H9 (cell line): ENCODE data around the gene ITPKA. TPM values are rescaled to one million over a fixed set of nuclear protein-coding genes. Genes with fewer than 3 reads are reported as not detected.
A peak's percentile ranks its signal among the peaks of the same experiment; 100 is the strongest.

Experiments used
- DNase-seq: peaks from one replicate; pipeline ENCODE4 v3.0.0-alpha.2; 2017
- H2AFZ ChIP-seq: one replicate; pipeline ENCODE4 v1.6.1; 2013; ENCODE audit warnings: mild to moderate bottlenecking, low read length, control low read depth, moderate library complexity
- H2AK5ac ChIP-seq: 2 replicates; pipeline ENCODE4 v1.6.1; 2013; ENCODE audit warnings: low read length, control low read depth, mixed read lengths; ENCODE audit not compliant: insufficient read length
- H2BK120ac ChIP-seq: one replicate; pipeline ENCODE4 v1.6.1; 2013; ENCODE audit warnings: low read depth, mild to moderate bottlenecking, low read length, control low read depth, inconsistent platforms; ENCODE audit not compliant: poor library complexity, severe bottlenecking
- H2BK12ac ChIP-seq: 2 replicates; pipeline ENCODE4 v1.6.1; 2013; ENCODE audit warnings: low read length, control low read depth, mixed read lengths, low read depth; ENCODE audit not compliant: insufficient read length
- H2BK15ac ChIP-seq: 2 replicates; pipeline ENCODE4 v1.6.1; 2013; ENCODE audit warnings: low read depth, low read length, control low read depth
- H2BK20ac ChIP-seq: one replicate; pipeline ENCODE4 v1.6.1; 2013; ENCODE audit warnings: low read depth, mild to moderate bottlenecking, low read length, control low read depth, inconsistent platforms; ENCODE audit not compliant: poor library complexity, severe bottlenecking
- H2BK5ac ChIP-seq: 2 replicates; pipeline ENCODE4 v1.6.1; 2013; ENCODE audit warnings: low read length, control low read depth, mixed read lengths; ENCODE audit not compliant: insufficient read length
- H3K14ac ChIP-seq: 2 replicates; pipeline ENCODE4 v1.6.1; 2013; ENCODE audit warnings: low read length, control low read depth; ENCODE audit not compliant: insufficient read depth
- H3K18ac ChIP-seq: 2 replicates; pipeline ENCODE4 v1.6.1; 2013; ENCODE audit warnings: low read depth, mild to moderate bottlenecking, mixed read lengths, low read length, control low read depth; ENCODE audit not compliant: insufficient read length
- H3K23ac ChIP-seq: 2 replicates; pipeline ENCODE4 v1.6.1; 2013; ENCODE audit warnings: low read length, control low read depth, mixed read lengths, low read depth; ENCODE audit not compliant: insufficient read length
- H3K23me2 ChIP-seq: 2 replicates; pipeline ENCODE4 v1.6.1; 2013; ENCODE audit warnings: low read depth, mild to moderate bottlenecking, mixed read lengths, low read length, control low read depth; ENCODE audit not compliant: insufficient read length, poor library complexity, severe bottlenecking
- H3K27ac ChIP-seq: 2 replicates; pipeline ENCODE4 v1.5.1; 2013; ENCODE audit warnings: low read length, control low read depth, mixed read lengths, low read depth; ENCODE audit not compliant: insufficient read length
- H3K27me3 ChIP-seq: 2 replicates; pipeline ENCODE4 v1.6.1; 2013; ENCODE audit warnings: low read length, control low read depth, inconsistent platforms; ENCODE audit not compliant: insufficient read depth
- H3K4ac ChIP-seq: 2 replicates; pipeline ENCODE4 v1.6.1; 2013; ENCODE audit warnings: low read depth, mild to moderate bottlenecking, control low read depth, inconsistent platforms, low read length, moderate library complexity
- H3K4me1 ChIP-seq: 2 replicates; pipeline ENCODE4 v1.6.1; 2013; ENCODE audit warnings: low read length, control low read depth, inconsistent platforms; ENCODE audit not compliant: insufficient read depth
- H3K4me2 ChIP-seq: 2 replicates; pipeline ENCODE4 v1.6.1; 2013; ENCODE audit warnings: low read length, control low read depth, mixed read lengths; ENCODE audit not compliant: insufficient read length, insufficient read depth
- H3K56ac ChIP-seq: 2 replicates; pipeline ENCODE4 v1.6.1; 2013; ENCODE audit warnings: low read depth, mild to moderate bottlenecking, mixed read lengths, low read length, control low read depth; ENCODE audit not compliant: insufficient read length
- H3K79me1 ChIP-seq: 2 replicates; pipeline ENCODE4 v1.6.1; 2013; ENCODE audit warnings: low read depth, mild to moderate bottlenecking, moderate library complexity, low read length, control low read depth, inconsistent platforms; ENCODE audit not compliant: insufficient read depth, poor library complexity, severe bottlenecking
- H3K79me2 ChIP-seq: 2 replicates; pipeline ENCODE4 v1.6.1; 2013; ENCODE audit warnings: low read length, control low read depth, inconsistent platforms; ENCODE audit not compliant: insufficient read depth
- H3K9ac ChIP-seq: 2 replicates; pipeline ENCODE4 v1.6.1; 2013; ENCODE audit warnings: low read length, control low read depth, mixed read lengths; ENCODE audit not compliant: insufficient read length; ENCODE audit errors: extremely low read depth
- H3K9me3 ChIP-seq: one replicate; pipeline ENCODE4 v1.6.1; 2013; ENCODE audit warnings: low read depth, low read length, inconsistent platforms; ENCODE audit not compliant: control insufficient read depth
- H3T11ph ChIP-seq: one replicate; pipeline ENCODE4 v1.6.1; 2013; ENCODE audit warnings: mild to moderate bottlenecking, low read length, control low read depth, inconsistent platforms
- H4K20me1 ChIP-seq: one replicate; pipeline ENCODE4 v1.6.1; 2013; ENCODE audit not compliant: control insufficient read depth, insufficient read length, insufficient read depth
- H4K5ac ChIP-seq: 2 replicates; pipeline ENCODE4 v1.6.1; 2013; ENCODE audit warnings: low read depth, mild to moderate bottlenecking, mixed read lengths, low read length, control low read depth; ENCODE audit not compliant: insufficient read length
- H4K8ac ChIP-seq: replicated peaks from 2 replicates; pipeline ENCODE4 v1.6.1; 2013; ENCODE audit warnings: low read length, control low read depth, mixed read lengths, low read depth; ENCODE audit not compliant: insufficient read length
- H4K91ac ChIP-seq: 2 replicates; pipeline ENCODE4 v1.6.1; 2013; ENCODE audit warnings: low read depth, mild to moderate bottlenecking, moderate library complexity, mixed read lengths, low read length, control low read depth; ENCODE audit not compliant: insufficient read length
- H3K27ac Mint-ChIP-seq, 3 experiments: 2 replicates in 2 of 3; 3 replicates in 1 of 3; pipeline ENCODE4 v1.8.0; 2020 to 2021; ENCODE audit warnings: mixed read lengths in 3 of 3, mild to moderate bottlenecking in 1 of 3, moderate library complexity in 1 of 3
- H3K27me3 Mint-ChIP-seq: 2 replicates; pipeline ENCODE4 v1.8.0; 2021; ENCODE audit warnings: low read depth, mild to moderate bottlenecking, moderate library complexity, mixed read lengths
- H3K36me3 Mint-ChIP-seq, 3 experiments: 2 replicates in 2 of 3; 3 replicates in 1 of 3; pipeline ENCODE4 v1.8.0; 2020 to 2021; ENCODE audit warnings: low read depth in 3 of 3, mixed read lengths in 3 of 3; ENCODE audit not compliant: insufficient read depth in 1 of 3
- H3K4me1 Mint-ChIP-seq, 2 experiments: 2 replicates each; pipeline ENCODE4 v1.8.0; 2020; ENCODE audit warnings: mixed read lengths in 2 of 2
- H3K4me3 Mint-ChIP-seq, 2 experiments: 2 replicates in 1 of 2; 3 replicates in 1 of 2; pipeline ENCODE4 v1.8.0; 2020 to 2021; ENCODE audit warnings: mild to moderate bottlenecking in 2 of 2, mixed read lengths in 2 of 2, moderate library complexity in 1 of 2
- H3K9me3 Mint-ChIP-seq, 2 experiments: 2 replicates in 1 of 2; 3 replicates in 1 of 2; pipeline ENCODE4 v1.8.0; 2020; ENCODE audit warnings: mild to moderate bottlenecking in 2 of 2, mixed read lengths in 2 of 2, moderate library complexity in 1 of 2
- WGBS: extraction: QIAGEN DNeasy Blood & Tissue Kit; methylation state at CpG from one replicate; pipeline ENCODE4 v1.1.7; 2013; ENCODE audit warnings: missing lambda C conversion rate, low lambda C conversion rate, mixed read lengths; ENCODE audit not compliant: insufficient read length; ENCODE audit errors: extremely low coverage; 5-methylcytosine and 5-hydroxymethylcytosine counted together
- total RNA-seq: library from RNA; stranded (reverse); gene quantifications from 2 replicates; pipeline ENCODE4 v1.2.1, GENCODE V29; 2021
- TF ChIP-seq, protein P1 (sequence below): fragments of 200-600 bp; sonication (generic); conservative IDR thresholded peaks from 3 replicates; pipeline ENCODE4 v1.8.0; 2021; ENCODE audit warnings: antibody characterized with exemption, mild to moderate bottlenecking

ITPKA gene
- total RNA-seq, 1 experiment from 2014 or later: 0.77 TPM

DNA sequence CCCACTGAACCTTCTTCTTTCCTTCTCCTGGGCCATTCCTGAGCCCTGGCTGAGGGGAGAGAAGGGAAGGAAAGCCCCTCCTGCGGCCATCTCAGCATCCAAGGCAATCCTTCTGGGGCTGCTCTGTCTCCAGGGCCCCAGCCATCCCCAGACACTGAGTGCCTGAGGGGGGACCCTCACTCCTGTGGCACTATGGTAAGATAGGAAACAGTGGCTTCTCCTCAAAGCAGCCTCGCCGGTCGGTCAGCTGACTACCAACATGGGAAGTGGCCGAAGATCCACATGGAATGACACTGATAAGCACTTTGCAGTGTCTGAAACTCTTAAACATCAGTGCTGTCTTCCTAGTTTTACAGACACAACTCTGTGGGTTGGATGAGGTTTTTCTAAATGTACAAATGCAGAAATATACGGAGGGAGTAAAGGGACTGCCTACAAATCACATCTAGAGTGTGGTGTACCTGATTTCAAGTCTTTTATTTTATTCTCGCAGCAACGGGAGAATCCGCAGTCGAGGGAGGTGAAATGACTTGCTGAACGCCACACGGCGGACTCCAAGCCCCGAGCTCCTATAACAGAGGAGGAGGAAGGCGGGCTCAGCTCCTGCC, 973 bp upstream of the ITPKA start:
- H3K9me3 Mint-ChIP-seq: no peaks in the 10 kb centered on the region; a peak in 2 of 5 replicates
- Histone ChIP-seq H2AFZ (no peak overlapping the region), H3K27me3 (peaks cover 55% of the 10 kb centered on the region), H3K79me1 (no peaks in the 10 kb centered on the region), H2BK120ac (no peak overlapping the region), H2BK15ac (no peak overlapping the region), H3K79me2 (no peaks in the 10 kb centered on the region), H3K23ac (no peak overlapping the region), H3K9me3 (no peaks in the 10 kb centered on the region), H2BK5ac (no peak overlapping the region), H3K18ac (no peak overlapping the region), H3K4me1 (no peaks in the 10 kb centered on the region), H3K4me2 (peak overlapping the region; percentile 50), H3T11ph (no peak overlapping the region), H3K9ac (no peak overlapping the region), H4K5ac (no peak overlapping the region), H3K4ac (no peak overlapping the region), H3K23me2 (peaks cover 25% of the 10 kb centered on the region), H4K8ac (no peak overlapping the region), H3K14ac (no peak overlapping the region), H3K56ac (no peak overlapping the region), H4K20me1 (no peaks in the 10 kb centered on the region), H2BK20ac (no peak overlapping the region), H4K91ac (no peak overlapping the region), H2AK5ac (no peak overlapping the region), H2BK12ac (no peak overlapping the region), H3K27ac (no peak overlapping the region)
- peaks cover 78% of the 10 kb centered on the region for H3K27me3 Mint-ChIP-seq
- TF ChIP-seq, protein P1, sequence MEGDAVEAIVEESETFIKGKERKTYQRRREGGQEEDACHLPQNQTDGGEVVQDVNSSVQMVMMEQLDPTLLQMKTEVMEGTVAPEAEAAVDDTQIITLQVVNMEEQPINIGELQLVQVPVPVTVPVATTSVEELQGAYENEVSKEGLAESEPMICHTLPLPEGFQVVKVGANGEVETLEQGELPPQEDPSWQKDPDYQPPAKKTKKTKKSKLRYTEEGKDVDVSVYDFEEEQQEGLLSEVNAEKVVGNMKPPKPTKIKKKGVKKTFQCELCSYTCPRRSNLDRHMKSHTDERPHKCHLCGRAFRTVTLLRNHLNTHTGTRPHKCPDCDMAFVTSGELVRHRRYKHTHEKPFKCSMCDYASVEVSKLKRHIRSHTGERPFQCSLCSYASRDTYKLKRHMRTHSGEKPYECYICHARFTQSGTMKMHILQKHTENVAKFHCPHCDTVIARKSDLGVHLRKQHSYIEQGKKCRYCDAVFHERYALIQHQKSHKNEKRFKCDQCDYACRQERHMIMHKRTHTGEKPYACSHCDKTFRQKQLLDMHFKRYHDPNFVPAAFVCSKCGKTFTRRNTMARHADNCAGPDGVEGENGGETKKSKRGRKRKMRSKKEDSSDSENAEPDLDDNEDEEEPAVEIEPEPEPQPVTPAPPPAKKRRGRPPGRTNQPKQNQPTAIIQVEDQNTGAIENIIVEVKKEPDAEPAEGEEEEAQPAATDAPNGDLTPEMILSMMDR: no peak
- peaks cover 8 to 13% of the 10 kb centered on the region in 2 experiments for H3K4me1 Mint-ChIP-seq
- H3K36me3 Mint-ChIP-seq: no peaks in the 10 kb centered on the region; a peak in 1 of 7 replicates
- whole genome bisulfite sequencing: no CpG with 5 or more reads among the region's 15 CpGs
- no peak for DNase-seq
- H3K4me3 Mint-ChIP-seq: peak overlapping the region; percentile 51 to 75
- H3K27ac Mint-ChIP-seq: no peak overlapping the region
